DND-41 (cell line): ENCODE measurements around the gene ZNRF1.

ENCODE experiments used
- ATAC-seq: fragments of 200-7000 bp; cut with Tn5 transposase; 3 replicates; pipeline ENCODE4 v1.9.1; 2021; ENCODE audit warnings: low read depth; ENCODE audit not compliant: insufficient read depth
- DNase-seq: peaks from one replicate; pipeline ENCODE4 v3.0.0-alpha.2; 2020
- H2AFZ ChIP-seq: 2 replicates; pipeline ENCODE4 v1.6.0; 2012; ENCODE audit warnings: low read depth, low read length
- H3K27ac ChIP-seq: 2 replicates; pipeline ENCODE4 v1.5.1; 2012; ENCODE audit warnings: low read length, inconsistent platforms
- H3K27me3 ChIP-seq: fragments of 200-600 bp; sonication (generic); 2 replicates; pipeline ENCODE4 v1.6.0; 2012; ENCODE audit warnings: low read length, mild to moderate bottlenecking, inconsistent platforms; ENCODE audit not compliant: insufficient read depth, poor library complexity
- H3K36me3 ChIP-seq: 2 replicates; pipeline ENCODE4 v1.5.1; 2012; ENCODE audit warnings: low read length, inconsistent platforms; ENCODE audit not compliant: insufficient read depth
- H3K4me1 ChIP-seq: 2 replicates; pipeline ENCODE4 v1.5.1; 2012; ENCODE audit warnings: mild to moderate bottlenecking, low read length; ENCODE audit not compliant: insufficient read depth
- H3K4me2 ChIP-seq: 2 replicates; pipeline ENCODE4 v1.6.0; 2012; ENCODE audit warnings: mild to moderate bottlenecking, moderate library complexity, low read length, inconsistent platforms; ENCODE audit not compliant: insufficient read depth
- H3K4me3 ChIP-seq, 2 experiments: fragments of 200-600 bp in 1 of 2; shearing (Covaris generic) in 1 of 2; 2 replicates each; pipeline ENCODE4 v1.5.1; 2012 to 2016; ENCODE audit warnings: inconsistent platforms in 2 of 2, low read length in 2 of 2, mild to moderate bottlenecking in 2 of 2, low read depth in 1 of 2, moderate library complexity in 1 of 2
- H3K79me2 ChIP-seq: 2 replicates; pipeline ENCODE4 v1.6.0; 2012; ENCODE audit warnings: low read length, inconsistent platforms; ENCODE audit not compliant: insufficient read depth
- H3K9ac ChIP-seq: 2 replicates; pipeline ENCODE4 v1.6.0; 2012; ENCODE audit warnings: low read depth, mild to moderate bottlenecking, inconsistent platforms, low read length, moderate library complexity
- H3K9me3 ChIP-seq: 2 replicates; pipeline ENCODE4 v1.5.1; 2012; ENCODE audit warnings: low read length, moderate library complexity, mild to moderate bottlenecking, inconsistent platforms; ENCODE audit not compliant: insufficient read depth, severe bottlenecking
- H4K20me1 ChIP-seq: 2 replicates; pipeline ENCODE4 v1.6.0; 2012; ENCODE audit warnings: low read length; ENCODE audit not compliant: insufficient read depth
- CTCF ChIP-seq: IDR thresholded peaks from 2 replicates; pipeline ENCODE4 v1.5.1; 2012; ENCODE audit warnings: borderline replicate concordance, low read length, moderate library complexity, mild to moderate bottlenecking; ENCODE audit not compliant: poor library complexity, severe bottlenecking; ENCODE audit errors: extremely low read depth
- EZH2 ChIP-seq: IDR thresholded peaks from 3 replicates; pipeline ENCODE4 v1.6.1; 2012; ENCODE audit warnings: borderline replicate concordance, low read depth, mild to moderate bottlenecking, moderate library complexity, low read length, inconsistent platforms; ENCODE audit not compliant: severe bottlenecking

Gene ZNRF1

GRCh38 chr16:75005697-75006096 lies 6.9 kb downstream of the ZNRF1 start:
- peaks cover 65% of the 10 kb centered on the region for H3K36me3 ChIP-seq
- no peak for ATAC-seq

DNA sequence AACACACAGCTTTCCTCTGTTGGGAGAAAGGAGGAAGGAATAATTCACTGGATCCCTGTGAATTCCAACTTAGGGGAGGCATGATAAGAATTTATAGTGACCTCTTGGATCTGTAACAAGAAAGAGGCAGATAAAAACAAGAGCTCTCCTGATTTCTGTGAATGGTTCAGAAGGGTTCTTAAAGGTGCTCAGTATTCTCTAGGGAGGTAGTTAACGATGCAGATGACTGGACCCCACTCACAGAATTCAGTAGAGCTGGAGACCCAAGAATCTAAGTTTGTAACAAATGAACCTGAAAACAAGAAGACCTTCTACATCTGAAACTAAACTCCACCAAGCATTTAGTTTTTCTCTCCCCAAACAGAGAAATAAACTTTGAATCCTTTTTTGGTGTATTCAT lies 8.6 kb downstream of the ZNRF1 start:
- no peak overlapping the region for H3K4me3 ChIP-seq
- H3K27ac ChIP-seq = 0 out of 2 replicates have a peak overlapping the region, but pooled peaks have one; percentile 7
- ATAC-seq = no peak
- DNase-seq = no peak
- H3K4me1 ChIP-seq = peaks cover 93% of the 10 kb centered on the region
- H3K9me3 ChIP-seq = no peaks in the 10 kb centered on the region
- H4K20me1 ChIP-seq = peaks cover 96% of the 10 kb centered on the region
- H3K4me2 ChIP-seq = peak overlapping the region; percentile 91; the same call in 1 of the 2 replicates
- H3K27me3 ChIP-seq = no peaks in the 10 kb centered on the region
- peaks cover 100% of the 10 kb centered on the region for H3K79me2 ChIP-seq
- H2AFZ ChIP-seq = no peak overlapping the region
- peaks cover 53% of the 10 kb centered on the region for H3K36me3 ChIP-seq
- H3K9ac ChIP-seq = no peak overlapping the region
- no peak for TF ChIP-seq CTCF
- no peak for TF ChIP-seq EZH2

More at GRCh38 chr16:75005697-75006096, 6.9 kb downstream of the ZNRF1 start:
- no peak overlapping the region for H2AFZ ChIP-seq
- no peak for DNase-seq
- TF ChIP-seq EZH2 (no peak), CTCF (no peak)
- no peak overlapping the region for H3K9ac ChIP-seq
- no peak overlapping the region; a peak in 1 of 4 replicates for H3K4me3 ChIP-seq
- peaks cover 91% of the 10 kb centered on the region for H3K4me1 ChIP-seq
- H4K20me1 ChIP-seq = peaks cover 96% of the 10 kb centered on the region
- H3K27ac ChIP-seq = peak overlapping the region; percentile 21; the same call in 1 of the 2 replicates
- H3K9me3 ChIP-seq = no peaks in the 10 kb centered on the region
- peaks cover 100% of the 10 kb centered on the region for H3K79me2 ChIP-seq
- H3K4me2 ChIP-seq = peak overlapping the region; percentile 91; the same call in 1 of the 2 replicates
- H3K27me3 ChIP-seq = no peaks in the 10 kb centered on the region

GRCh38 chr16:75010427-75010826 lies 11.6 kb downstream of the ZNRF1 start:
- Histone ChIP-seq H3K79me2 (peaks cover 100% of the 10 kb centered on the region), H3K4me3 (no peak overlapping the region), H3K4me1 (peaks cover 69% of the 10 kb centered on the region), H4K20me1 (peaks cover 86% of the 10 kb centered on the region), H3K36me3 (peaks cover 34% of the 10 kb centered on the region), H3K27ac (no peak overlapping the region), H3K4me2 (peak overlapping the region; percentile 2; the same call in 1 of the 2 replicates), H2AFZ (no peak overlapping the region), H3K9me3 (no peaks in the 10 kb centered on the region), H3K9ac (no peak overlapping the region), H3K27me3 (no peaks in the 10 kb centered on the region)
- ATAC-seq (no peak), DNase-seq (no peak)
- no peak for TF ChIP-seq EZH2
- no peak for TF ChIP-seq CTCF
